H9 (cell line): ENCODE measurements around the gene ASTN2. TPM values are rescaled to one million over a fixed set of nuclear protein-coding genes. Genes with fewer than 3 reads are reported as not detected.

Source experiments
- DNase-seq: peaks from one replicate; pipeline ENCODE4 v3.0.0-alpha.2; 2017
- H2AFZ ChIP-seq: one replicate; pipeline ENCODE4 v1.6.1; 2013; ENCODE audit warnings: mild to moderate bottlenecking, low read length, control low read depth, moderate library complexity
- H2AK5ac ChIP-seq: 2 replicates; pipeline ENCODE4 v1.6.1; 2013; ENCODE audit warnings: low read length, control low read depth, mixed read lengths; ENCODE audit not compliant: insufficient read length
- H2BK120ac ChIP-seq: one replicate; pipeline ENCODE4 v1.6.1; 2013; ENCODE audit warnings: low read depth, mild to moderate bottlenecking, low read length, control low read depth, inconsistent platforms; ENCODE audit not compliant: poor library complexity, severe bottlenecking
- H2BK12ac ChIP-seq: 2 replicates; pipeline ENCODE4 v1.6.1; 2013; ENCODE audit warnings: low read length, control low read depth, mixed read lengths, low read depth; ENCODE audit not compliant: insufficient read length
- H2BK15ac ChIP-seq: 2 replicates; pipeline ENCODE4 v1.6.1; 2013; ENCODE audit warnings: low read depth, low read length, control low read depth
- H2BK20ac ChIP-seq: one replicate; pipeline ENCODE4 v1.6.1; 2013; ENCODE audit warnings: low read depth, mild to moderate bottlenecking, low read length, control low read depth, inconsistent platforms; ENCODE audit not compliant: poor library complexity, severe bottlenecking
- H2BK5ac ChIP-seq: 2 replicates; pipeline ENCODE4 v1.6.1; 2013; ENCODE audit warnings: low read length, control low read depth, mixed read lengths; ENCODE audit not compliant: insufficient read length
- H3K14ac ChIP-seq: 2 replicates; pipeline ENCODE4 v1.6.1; 2013; ENCODE audit warnings: low read length, control low read depth; ENCODE audit not compliant: insufficient read depth
- H3K18ac ChIP-seq: 2 replicates; pipeline ENCODE4 v1.6.1; 2013; ENCODE audit warnings: low read depth, mild to moderate bottlenecking, mixed read lengths, low read length, control low read depth; ENCODE audit not compliant: insufficient read length
- H3K23ac ChIP-seq: 2 replicates; pipeline ENCODE4 v1.6.1; 2013; ENCODE audit warnings: low read length, control low read depth, mixed read lengths, low read depth; ENCODE audit not compliant: insufficient read length
- H3K23me2 ChIP-seq: 2 replicates; pipeline ENCODE4 v1.6.1; 2013; ENCODE audit warnings: low read depth, mild to moderate bottlenecking, mixed read lengths, low read length, control low read depth; ENCODE audit not compliant: insufficient read length, poor library complexity, severe bottlenecking
- H3K27ac ChIP-seq: 2 replicates; pipeline ENCODE4 v1.5.1; 2013; ENCODE audit warnings: low read length, control low read depth, mixed read lengths, low read depth; ENCODE audit not compliant: insufficient read length
- H3K27me3 ChIP-seq: 2 replicates; pipeline ENCODE4 v1.6.1; 2013; ENCODE audit warnings: low read length, control low read depth, inconsistent platforms; ENCODE audit not compliant: insufficient read depth
- H3K4ac ChIP-seq: 2 replicates; pipeline ENCODE4 v1.6.1; 2013; ENCODE audit warnings: low read depth, mild to moderate bottlenecking, control low read depth, inconsistent platforms, low read length, moderate library complexity
- H3K4me1 ChIP-seq: 2 replicates; pipeline ENCODE4 v1.6.1; 2013; ENCODE audit warnings: low read length, control low read depth, inconsistent platforms; ENCODE audit not compliant: insufficient read depth
- H3K4me2 ChIP-seq: 2 replicates; pipeline ENCODE4 v1.6.1; 2013; ENCODE audit warnings: low read length, control low read depth, mixed read lengths; ENCODE audit not compliant: insufficient read length, insufficient read depth
- H3K56ac ChIP-seq: 2 replicates; pipeline ENCODE4 v1.6.1; 2013; ENCODE audit warnings: low read depth, mild to moderate bottlenecking, mixed read lengths, low read length, control low read depth; ENCODE audit not compliant: insufficient read length
- H3K79me1 ChIP-seq: 2 replicates; pipeline ENCODE4 v1.6.1; 2013; ENCODE audit warnings: low read depth, mild to moderate bottlenecking, moderate library complexity, low read length, control low read depth, inconsistent platforms; ENCODE audit not compliant: insufficient read depth, poor library complexity, severe bottlenecking
- H3K79me2 ChIP-seq: 2 replicates; pipeline ENCODE4 v1.6.1; 2013; ENCODE audit warnings: low read length, control low read depth, inconsistent platforms; ENCODE audit not compliant: insufficient read depth
- H3K9ac ChIP-seq: 2 replicates; pipeline ENCODE4 v1.6.1; 2013; ENCODE audit warnings: low read length, control low read depth, mixed read lengths; ENCODE audit not compliant: insufficient read length; ENCODE audit errors: extremely low read depth
- H3K9me3 ChIP-seq: one replicate; pipeline ENCODE4 v1.6.1; 2013; ENCODE audit warnings: low read depth, low read length, inconsistent platforms; ENCODE audit not compliant: control insufficient read depth
- H3T11ph ChIP-seq: one replicate; pipeline ENCODE4 v1.6.1; 2013; ENCODE audit warnings: mild to moderate bottlenecking, low read length, control low read depth, inconsistent platforms
- H4K20me1 ChIP-seq: one replicate; pipeline ENCODE4 v1.6.1; 2013; ENCODE audit not compliant: control insufficient read depth, insufficient read length, insufficient read depth
- H4K5ac ChIP-seq: 2 replicates; pipeline ENCODE4 v1.6.1; 2013; ENCODE audit warnings: low read depth, mild to moderate bottlenecking, mixed read lengths, low read length, control low read depth; ENCODE audit not compliant: insufficient read length
- H4K8ac ChIP-seq: replicated peaks from 2 replicates; pipeline ENCODE4 v1.6.1; 2013; ENCODE audit warnings: low read length, control low read depth, mixed read lengths, low read depth; ENCODE audit not compliant: insufficient read length
- H4K91ac ChIP-seq: 2 replicates; pipeline ENCODE4 v1.6.1; 2013; ENCODE audit warnings: low read depth, mild to moderate bottlenecking, moderate library complexity, mixed read lengths, low read length, control low read depth; ENCODE audit not compliant: insufficient read length
- H3K27ac Mint-ChIP-seq, 3 experiments: 2 replicates in 2 of 3; 3 replicates in 1 of 3; pipeline ENCODE4 v1.8.0; 2020 to 2021; ENCODE audit warnings: mixed read lengths in 3 of 3, mild to moderate bottlenecking in 1 of 3, moderate library complexity in 1 of 3
- H3K27me3 Mint-ChIP-seq: 2 replicates; pipeline ENCODE4 v1.8.0; 2021; ENCODE audit warnings: low read depth, mild to moderate bottlenecking, moderate library complexity, mixed read lengths
- H3K36me3 Mint-ChIP-seq, 3 experiments: 2 replicates in 2 of 3; 3 replicates in 1 of 3; pipeline ENCODE4 v1.8.0; 2020 to 2021; ENCODE audit warnings: low read depth in 3 of 3, mixed read lengths in 3 of 3; ENCODE audit not compliant: insufficient read depth in 1 of 3
- H3K4me1 Mint-ChIP-seq, 2 experiments: 2 replicates each; pipeline ENCODE4 v1.8.0; 2020; ENCODE audit warnings: mixed read lengths in 2 of 2
- H3K4me3 Mint-ChIP-seq, 2 experiments: 2 replicates in 1 of 2; 3 replicates in 1 of 2; pipeline ENCODE4 v1.8.0; 2020 to 2021; ENCODE audit warnings: mild to moderate bottlenecking in 2 of 2, mixed read lengths in 2 of 2, moderate library complexity in 1 of 2
- H3K9me3 Mint-ChIP-seq, 2 experiments: 2 replicates in 1 of 2; 3 replicates in 1 of 2; pipeline ENCODE4 v1.8.0; 2020; ENCODE audit warnings: mild to moderate bottlenecking in 2 of 2, mixed read lengths in 2 of 2, moderate library complexity in 1 of 2
- CTCF ChIP-seq: fragments of 200-600 bp; sonication (generic); conservative IDR thresholded peaks from 3 replicates; pipeline ENCODE4 v1.8.0; 2021; ENCODE audit warnings: antibody characterized with exemption, mild to moderate bottlenecking
- WGBS: extraction: QIAGEN DNeasy Blood & Tissue Kit; methylation state at CpG from one replicate; pipeline ENCODE4 v1.1.7; 2013; ENCODE audit warnings: missing lambda C conversion rate, low lambda C conversion rate, mixed read lengths; ENCODE audit not compliant: insufficient read length; ENCODE audit errors: extremely low coverage; 5-methylcytosine and 5-hydroxymethylcytosine counted together
- total RNA-seq: library from RNA; stranded (reverse); gene quantifications from 2 replicates; pipeline ENCODE4 v1.2.1, GENCODE V29; 2021

ASTN2 gene
- total RNA-seq, 1 experiment from 2014 or later, result 9.7 TPM

- Histone ChIP-seq H2BK20ac (no peak overlapping the region), H3K79me1 (no peaks in the 10 kb centered on the region), H3K23ac (no peak overlapping the region), H3K14ac (no peak overlapping the region), H4K5ac (no peak overlapping the region), H3K79me2 (no peaks in the 10 kb centered on the region), H2BK5ac (no peak overlapping the region), H3K18ac (no peak overlapping the region), H3K27me3 (no peaks in the 10 kb centered on the region), H2BK120ac (no peak overlapping the region), H3K27ac (no peak overlapping the region), H4K8ac (no peak overlapping the region), H3K4ac (no peak overlapping the region), H3T11ph (no peak overlapping the region), H4K20me1 (no peaks in the 10 kb centered on the region), H2BK12ac (no peak overlapping the region), H3K9me3 (no peaks in the 10 kb centered on the region), H3K9ac (no peak overlapping the region), H4K91ac (no peak overlapping the region), H3K4me2 (no peak overlapping the region), H3K56ac (no peak overlapping the region), H3K23me2 (no peaks in the 10 kb centered on the region), H2AK5ac (no peak overlapping the region), H2BK15ac (no peak overlapping the region), H2AFZ (no peak overlapping the region), H3K4me1 (no peaks in the 10 kb centered on the region)
- Mint-ChIP-seq H3K4me3 (no peak overlapping the region), H3K9me3 (no peaks in the 10 kb centered on the region), H3K4me1 (peaks cover 3 to 16% of the 10 kb centered on the region in 2 experiments; a peak in 3 of 4 replicates), H3K27me3 (no peaks in the 10 kb centered on the region), H3K27ac (no peak overlapping the region), H3K36me3 (no peaks in the 10 kb centered on the region)
- no peak for DNase-seq
- WGBS, result no CpG with 5 or more reads among the region's 5 CpGs
- TF ChIP-seq CTCF, result no peak
These were observed 54.9 kb downstream of the ASTN2 start for GRCh38 chr9:117359910-117360309.
